H9 (cell line): ENCODE measurements around the gene COL4A1. TPM values are rescaled to one million over a fixed set of nuclear protein-coding genes. Genes with fewer than 3 reads are reported as not detected.

Source experiments
- DNase-seq: peaks from one replicate; pipeline ENCODE4 v3.0.0-alpha.2; 2017
- H2AFZ ChIP-seq: one replicate; pipeline ENCODE4 v1.6.1; 2013; ENCODE audit warnings: mild to moderate bottlenecking, low read length, control low read depth, moderate library complexity
- H2AK5ac ChIP-seq: 2 replicates; pipeline ENCODE4 v1.6.1; 2013; ENCODE audit warnings: low read length, control low read depth, mixed read lengths; ENCODE audit not compliant: insufficient read length
- H2BK120ac ChIP-seq: one replicate; pipeline ENCODE4 v1.6.1; 2013; ENCODE audit warnings: low read depth, mild to moderate bottlenecking, low read length, control low read depth, inconsistent platforms; ENCODE audit not compliant: poor library complexity, severe bottlenecking
- H2BK12ac ChIP-seq: 2 replicates; pipeline ENCODE4 v1.6.1; 2013; ENCODE audit warnings: low read length, control low read depth, mixed read lengths, low read depth; ENCODE audit not compliant: insufficient read length
- H2BK15ac ChIP-seq: 2 replicates; pipeline ENCODE4 v1.6.1; 2013; ENCODE audit warnings: low read depth, low read length, control low read depth
- H2BK20ac ChIP-seq: one replicate; pipeline ENCODE4 v1.6.1; 2013; ENCODE audit warnings: low read depth, mild to moderate bottlenecking, low read length, control low read depth, inconsistent platforms; ENCODE audit not compliant: poor library complexity, severe bottlenecking
- H2BK5ac ChIP-seq: 2 replicates; pipeline ENCODE4 v1.6.1; 2013; ENCODE audit warnings: low read length, control low read depth, mixed read lengths; ENCODE audit not compliant: insufficient read length
- H3K14ac ChIP-seq: 2 replicates; pipeline ENCODE4 v1.6.1; 2013; ENCODE audit warnings: low read length, control low read depth; ENCODE audit not compliant: insufficient read depth
- H3K18ac ChIP-seq: 2 replicates; pipeline ENCODE4 v1.6.1; 2013; ENCODE audit warnings: low read depth, mild to moderate bottlenecking, mixed read lengths, low read length, control low read depth; ENCODE audit not compliant: insufficient read length
- H3K23ac ChIP-seq: 2 replicates; pipeline ENCODE4 v1.6.1; 2013; ENCODE audit warnings: low read length, control low read depth, mixed read lengths, low read depth; ENCODE audit not compliant: insufficient read length
- H3K23me2 ChIP-seq: 2 replicates; pipeline ENCODE4 v1.6.1; 2013; ENCODE audit warnings: low read depth, mild to moderate bottlenecking, mixed read lengths, low read length, control low read depth; ENCODE audit not compliant: insufficient read length, poor library complexity, severe bottlenecking
- H3K27ac ChIP-seq: 2 replicates; pipeline ENCODE4 v1.5.1; 2013; ENCODE audit warnings: low read length, control low read depth, mixed read lengths, low read depth; ENCODE audit not compliant: insufficient read length
- H3K27me3 ChIP-seq: 2 replicates; pipeline ENCODE4 v1.6.1; 2013; ENCODE audit warnings: low read length, control low read depth, inconsistent platforms; ENCODE audit not compliant: insufficient read depth
- H3K4ac ChIP-seq: 2 replicates; pipeline ENCODE4 v1.6.1; 2013; ENCODE audit warnings: low read depth, mild to moderate bottlenecking, control low read depth, inconsistent platforms, low read length, moderate library complexity
- H3K4me1 ChIP-seq: 2 replicates; pipeline ENCODE4 v1.6.1; 2013; ENCODE audit warnings: low read length, control low read depth, inconsistent platforms; ENCODE audit not compliant: insufficient read depth
- H3K4me2 ChIP-seq: 2 replicates; pipeline ENCODE4 v1.6.1; 2013; ENCODE audit warnings: low read length, control low read depth, mixed read lengths; ENCODE audit not compliant: insufficient read length, insufficient read depth
- H3K56ac ChIP-seq: 2 replicates; pipeline ENCODE4 v1.6.1; 2013; ENCODE audit warnings: low read depth, mild to moderate bottlenecking, mixed read lengths, low read length, control low read depth; ENCODE audit not compliant: insufficient read length
- H3K79me1 ChIP-seq: 2 replicates; pipeline ENCODE4 v1.6.1; 2013; ENCODE audit warnings: low read depth, mild to moderate bottlenecking, moderate library complexity, low read length, control low read depth, inconsistent platforms; ENCODE audit not compliant: insufficient read depth, poor library complexity, severe bottlenecking
- H3K79me2 ChIP-seq: 2 replicates; pipeline ENCODE4 v1.6.1; 2013; ENCODE audit warnings: low read length, control low read depth, inconsistent platforms; ENCODE audit not compliant: insufficient read depth
- H3K9ac ChIP-seq: 2 replicates; pipeline ENCODE4 v1.6.1; 2013; ENCODE audit warnings: low read length, control low read depth, mixed read lengths; ENCODE audit not compliant: insufficient read length; ENCODE audit errors: extremely low read depth
- H3K9me3 ChIP-seq: one replicate; pipeline ENCODE4 v1.6.1; 2013; ENCODE audit warnings: low read depth, low read length, inconsistent platforms; ENCODE audit not compliant: control insufficient read depth
- H3T11ph ChIP-seq: one replicate; pipeline ENCODE4 v1.6.1; 2013; ENCODE audit warnings: mild to moderate bottlenecking, low read length, control low read depth, inconsistent platforms
- H4K20me1 ChIP-seq: one replicate; pipeline ENCODE4 v1.6.1; 2013; ENCODE audit not compliant: control insufficient read depth, insufficient read length, insufficient read depth
- H4K5ac ChIP-seq: 2 replicates; pipeline ENCODE4 v1.6.1; 2013; ENCODE audit warnings: low read depth, mild to moderate bottlenecking, mixed read lengths, low read length, control low read depth; ENCODE audit not compliant: insufficient read length
- H4K8ac ChIP-seq: replicated peaks from 2 replicates; pipeline ENCODE4 v1.6.1; 2013; ENCODE audit warnings: low read length, control low read depth, mixed read lengths, low read depth; ENCODE audit not compliant: insufficient read length
- H4K91ac ChIP-seq: 2 replicates; pipeline ENCODE4 v1.6.1; 2013; ENCODE audit warnings: low read depth, mild to moderate bottlenecking, moderate library complexity, mixed read lengths, low read length, control low read depth; ENCODE audit not compliant: insufficient read length
- H3K27ac Mint-ChIP-seq, 3 experiments: 2 replicates in 2 of 3; 3 replicates in 1 of 3; pipeline ENCODE4 v1.8.0; 2020 to 2021; ENCODE audit warnings: mixed read lengths in 3 of 3, mild to moderate bottlenecking in 1 of 3, moderate library complexity in 1 of 3
- H3K27me3 Mint-ChIP-seq: 2 replicates; pipeline ENCODE4 v1.8.0; 2021; ENCODE audit warnings: low read depth, mild to moderate bottlenecking, moderate library complexity, mixed read lengths
- H3K36me3 Mint-ChIP-seq, 3 experiments: 2 replicates in 2 of 3; 3 replicates in 1 of 3; pipeline ENCODE4 v1.8.0; 2020 to 2021; ENCODE audit warnings: low read depth in 3 of 3, mixed read lengths in 3 of 3; ENCODE audit not compliant: insufficient read depth in 1 of 3
- H3K4me1 Mint-ChIP-seq, 2 experiments: 2 replicates each; pipeline ENCODE4 v1.8.0; 2020; ENCODE audit warnings: mixed read lengths in 2 of 2
- H3K4me3 Mint-ChIP-seq, 2 experiments: 2 replicates in 1 of 2; 3 replicates in 1 of 2; pipeline ENCODE4 v1.8.0; 2020 to 2021; ENCODE audit warnings: mild to moderate bottlenecking in 2 of 2, mixed read lengths in 2 of 2, moderate library complexity in 1 of 2
- H3K9me3 Mint-ChIP-seq, 2 experiments: 2 replicates in 1 of 2; 3 replicates in 1 of 2; pipeline ENCODE4 v1.8.0; 2020; ENCODE audit warnings: mild to moderate bottlenecking in 2 of 2, mixed read lengths in 2 of 2, moderate library complexity in 1 of 2
- WGBS: extraction: QIAGEN DNeasy Blood & Tissue Kit; methylation state at CpG from one replicate; pipeline ENCODE4 v1.1.7; 2013; ENCODE audit warnings: missing lambda C conversion rate, low lambda C conversion rate, mixed read lengths; ENCODE audit not compliant: insufficient read length; ENCODE audit errors: extremely low coverage; 5-methylcytosine and 5-hydroxymethylcytosine counted together
- total RNA-seq: library from RNA; stranded (reverse); gene quantifications from 2 replicates; pipeline ENCODE4 v1.2.1, GENCODE V29; 2021
- TF ChIP-seq, protein P1 (sequence below): fragments of 200-600 bp; sonication (generic); conservative IDR thresholded peaks from 3 replicates; pipeline ENCODE4 v1.8.0; 2021; ENCODE audit warnings: antibody characterized with exemption, mild to moderate bottlenecking

Gene COL4A1
- total RNA-seq, 1 experiment from 2014 or later = 73.1 TPM

DNA sequence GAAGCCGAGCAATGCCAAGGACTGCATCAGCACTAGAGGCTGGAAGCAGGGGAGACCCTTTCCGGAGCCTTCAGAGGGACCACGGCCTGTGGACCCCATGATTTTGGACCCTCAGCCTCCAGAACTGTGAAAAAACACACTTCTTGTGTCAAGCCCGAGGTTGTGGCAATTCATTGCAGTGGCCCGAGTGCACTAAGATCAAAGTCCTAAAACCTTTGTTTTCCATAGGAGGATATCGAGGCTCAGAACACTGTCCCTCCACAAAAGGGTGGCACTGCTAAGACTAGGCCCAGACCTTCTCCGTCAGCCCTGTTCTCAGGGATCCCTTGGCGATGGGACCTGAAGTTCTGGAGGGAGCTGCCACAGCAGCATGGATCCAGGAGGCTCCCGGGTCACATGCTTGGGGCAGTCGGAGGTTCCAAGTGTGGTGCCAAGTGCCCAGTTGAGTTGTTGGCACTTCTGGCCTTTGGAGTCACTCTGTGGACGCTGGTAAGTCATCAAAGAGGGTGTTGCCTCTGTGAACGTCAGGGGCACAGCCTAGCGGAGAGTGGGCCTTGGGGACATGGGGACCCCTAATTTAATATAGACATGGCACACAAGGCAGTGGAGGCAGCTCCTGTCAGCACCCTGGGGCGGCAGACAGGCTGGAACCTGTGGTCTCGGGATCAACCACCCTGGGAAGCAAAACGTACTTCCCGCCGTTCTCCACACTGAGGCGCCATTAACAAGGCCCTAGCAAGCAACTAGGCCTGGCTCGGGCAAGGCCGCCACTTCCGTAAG lies 199.2 kb downstream of the COL4A1 start:
- no peaks in the 10 kb centered on the region for H3K23me2 ChIP-seq
- Mint-ChIP-seq H3K9me3 (no peaks in the 10 kb centered on the region; a peak in 1 of 5 replicates), H3K27ac (no peak overlapping the region), H3K27me3 (peaks cover 2% of the 10 kb centered on the region; the same call in 1 of the 2 replicates), H3K36me3 (no peaks in the 10 kb centered on the region), H3K4me1 (peaks cover 18 to 21% of the 10 kb centered on the region in 2 experiments), H3K4me3 (no peak overlapping the region)
- no peak overlapping the region for H3K14ac ChIP-seq
- no peak overlapping the region for H3K4me2 ChIP-seq
- no peak overlapping the region for H3K18ac ChIP-seq
- H3K79me2 ChIP-seq = no peaks in the 10 kb centered on the region
- H4K8ac ChIP-seq = no peak overlapping the region
- no CpG with 5 or more reads among the region's 22 CpGs for WGBS
- no peak overlapping the region for H2BK20ac ChIP-seq
- H2BK120ac ChIP-seq = no peak overlapping the region
- no peaks in the 10 kb centered on the region for H4K20me1 ChIP-seq
- no peak overlapping the region for H2BK12ac ChIP-seq
- H2BK5ac ChIP-seq = no peak overlapping the region
- no peak overlapping the region for H3K9ac ChIP-seq
- H3T11ph ChIP-seq = no peak overlapping the region
- H2AFZ ChIP-seq = no peak overlapping the region
- no peak overlapping the region for H3K56ac ChIP-seq
- TF ChIP-seq, protein P1, sequence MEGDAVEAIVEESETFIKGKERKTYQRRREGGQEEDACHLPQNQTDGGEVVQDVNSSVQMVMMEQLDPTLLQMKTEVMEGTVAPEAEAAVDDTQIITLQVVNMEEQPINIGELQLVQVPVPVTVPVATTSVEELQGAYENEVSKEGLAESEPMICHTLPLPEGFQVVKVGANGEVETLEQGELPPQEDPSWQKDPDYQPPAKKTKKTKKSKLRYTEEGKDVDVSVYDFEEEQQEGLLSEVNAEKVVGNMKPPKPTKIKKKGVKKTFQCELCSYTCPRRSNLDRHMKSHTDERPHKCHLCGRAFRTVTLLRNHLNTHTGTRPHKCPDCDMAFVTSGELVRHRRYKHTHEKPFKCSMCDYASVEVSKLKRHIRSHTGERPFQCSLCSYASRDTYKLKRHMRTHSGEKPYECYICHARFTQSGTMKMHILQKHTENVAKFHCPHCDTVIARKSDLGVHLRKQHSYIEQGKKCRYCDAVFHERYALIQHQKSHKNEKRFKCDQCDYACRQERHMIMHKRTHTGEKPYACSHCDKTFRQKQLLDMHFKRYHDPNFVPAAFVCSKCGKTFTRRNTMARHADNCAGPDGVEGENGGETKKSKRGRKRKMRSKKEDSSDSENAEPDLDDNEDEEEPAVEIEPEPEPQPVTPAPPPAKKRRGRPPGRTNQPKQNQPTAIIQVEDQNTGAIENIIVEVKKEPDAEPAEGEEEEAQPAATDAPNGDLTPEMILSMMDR = peak; percentile 68
- H2BK15ac ChIP-seq = no peak overlapping the region
- no peaks in the 10 kb centered on the region for H3K79me1 ChIP-seq
- no peak overlapping the region for H3K4ac ChIP-seq
- H4K5ac ChIP-seq = no peak overlapping the region
- H2AK5ac ChIP-seq = no peak overlapping the region
- no peaks in the 10 kb centered on the region for H3K9me3 ChIP-seq
- H4K91ac ChIP-seq = no peak overlapping the region
- H3K23ac ChIP-seq = no peak overlapping the region
- no peak overlapping the region for H3K27ac ChIP-seq
- no peaks in the 10 kb centered on the region for H3K27me3 ChIP-seq
- H3K4me1 ChIP-seq = no peaks in the 10 kb centered on the region
- DNase-seq = peak; percentile 72
